Glomerular visceral epithelial cell (primary cell): ENCODE data around the gene PPP1R12B.
"Not testable (repeated sequence)": the region's sequence is repeated elsewhere in the genome, so short reads cannot be mapped to it uniquely, and the experiment has no call there.

ENCODE experiments used
- DNase-seq: peaks from one replicate; pipeline ENCODE4 v3.0.0-alpha.2; 2016; ENCODE audit errors: extremely low spot score

PPP1R12B gene

GRCh38 chr1:202452508-202452907 is 104.0 kb downstream of the PPP1R12B start:
- DNase-seq: no peak

- DNase-seq: peak; percentile 10
These were observed 108.1 kb downstream of the PPP1R12B start for GRCh38 chr1:202456372-202457169.

GRCh38 chr1:202458651-202459050 is 110.2 kb downstream of the PPP1R12B start:
- DNase-seq: not testable (repeated sequence)

- DNase-seq: not testable (repeated sequence)
These were observed 111.1 kb downstream of the PPP1R12B start for GRCh38 chr1:202459470-202460142.

GRCh38 chr1:202460143-202460495 is 111.6 kb downstream of the PPP1R12B start:
- not testable (repeated sequence) for DNase-seq

- no peak for DNase-seq
These were observed 114.0 kb downstream of the PPP1R12B start for GRCh38 chr1:202462342-202463076.

GRCh38 chr1:202464153-202464742 is 115.7 kb downstream of the PPP1R12B start:
- not testable (repeated sequence) for DNase-seq

GRCh38 chr1:202465644-202466270 is 117.3 kb downstream of the PPP1R12B start:
- DNase-seq: peak; percentile 31

- DNase-seq: not testable (repeated sequence)
These were observed 117.8 kb downstream of the PPP1R12B start for GRCh38 chr1:202466339-202466738.

GRCh38 chr1:202467381-202467780 is 118.9 kb downstream of the PPP1R12B start:
- DNase-seq: not testable (repeated sequence)

- not testable (repeated sequence) for DNase-seq
These were observed 120.2 kb downstream of the PPP1R12B start for GRCh38 chr1:202468695-202469094.

GRCh38 chr1:202469123-202469522 is 120.6 kb downstream of the PPP1R12B start:
- not testable (repeated sequence) for DNase-seq

- DNase-seq: no peak
These were observed 122.7 kb downstream of the PPP1R12B start for GRCh38 chr1:202471246-202471645.

- DNase-seq: not testable (repeated sequence)
These were observed 124.0 kb downstream of the PPP1R12B start for GRCh38 chr1:202472347-202473124.

GRCh38 chr1:202473266-202474045 is 125.0 kb downstream of the PPP1R12B start:
- DNase-seq: not testable (repeated sequence)

- DNase-seq: not testable (repeated sequence)
These were observed 131.2 kb downstream of the PPP1R12B start for GRCh38 chr1:202479661-202480060.

- DNase-seq: not testable (repeated sequence)
These were observed 132.1 kb downstream of the PPP1R12B start for GRCh38 chr1:202480640-202481039.

GRCh38 chr1:202483362-202483761 is 134.9 kb downstream of the PPP1R12B start:
- peak; percentile 15 for DNase-seq

GRCh38 chr1:202484032-202484431 is 135.5 kb downstream of the PPP1R12B start:
- DNase-seq: not testable (repeated sequence)

GRCh38 chr1:202484820-202485219 is 136.3 kb downstream of the PPP1R12B start:
- not testable (repeated sequence) for DNase-seq
